NCI-H2171 (cell line): Measurements from ENCODE around the gene RUNX2.
"Not testable (repeated sequence)": the region's sequence is repeated elsewhere in the genome, so short reads cannot be mapped to it uniquely, and the experiment has no call there.

Experiments
- DNase-seq: peaks from one replicate; lab custom pipeline; 2025; lab: John Stamatoyannopoulos, UW

RUNX2 gene

GRCh38 chr6:45327956-45328522, at the start of gene RUNX2:
Gene RUNX2 (plus strand): TSS chr6:45328330. CDS start chr6:45328727, 397 bp downstream.
- DNase-seq: no peak

GRCh38 chr6:45278367-45278766, 49.8 kb upstream of the RUNX2 start:
- no peak for DNase-seq

- DNase-seq: not testable (repeated sequence)
Observed at GRCh38 chr6:45286707-45287106, 41.4 kb upstream of the RUNX2 start.

GRCh38 chr6:45289751-45290514, 38.2 kb upstream of the RUNX2 start:
- DNase-seq: no peak

- no peak for DNase-seq
Observed at GRCh38 chr6:45293306-45293705, 34.8 kb upstream of the RUNX2 start.

GRCh38 chr6:45294065-45294701, 33.9 kb upstream of the RUNX2 start:
- DNase-seq: not testable (repeated sequence)

GRCh38 chr6:45297320-45297719, 30.8 kb upstream of the RUNX2 start:
- DNase-seq: no peak

GRCh38 chr6:45299096-45299581, 29.0 kb upstream of the RUNX2 start:
- no peak for DNase-seq

- DNase-seq: no peak
Observed at GRCh38 chr6:45300736-45301135, 27.4 kb upstream of the RUNX2 start.

GRCh38 chr6:45301348-45302142, 26.6 kb upstream of the RUNX2 start:
- no peak for DNase-seq

GRCh38 chr6:45302832-45303231, 25.3 kb upstream of the RUNX2 start:
- DNase-seq: no peak

GRCh38 chr6:45305546-45305945, 22.6 kb upstream of the RUNX2 start:
- DNase-seq: no peak

- no peak for DNase-seq
Observed at GRCh38 chr6:45310118-45310788, 17.9 kb upstream of the RUNX2 start.

GRCh38 chr6:45314146-45314545, 14.0 kb upstream of the RUNX2 start:
- no peak for DNase-seq

- no peak for DNase-seq
Observed at GRCh38 chr6:45320349-45320748, 7.8 kb upstream of the RUNX2 start.

- DNase-seq: no peak
Observed at GRCh38 chr6:45323656-45324224, 4.4 kb upstream of the RUNX2 start.

- no peak for DNase-seq
Observed at GRCh38 chr6:45326698-45327417, 1.3 kb upstream of the RUNX2 start.

GRCh38 chr6:45328523-45328922, 393 bp downstream of the RUNX2 start:
- DNase-seq: no peak

- no peak for DNase-seq
Observed at GRCh38 chr6:45344900-45345299, 16.8 kb downstream of the RUNX2 start.

GRCh38 chr6:45350186-45350710, 22.1 kb downstream of the RUNX2 start:
- DNase-seq: no peak
